ENCODE results near the gene RBM41.

DNA sequence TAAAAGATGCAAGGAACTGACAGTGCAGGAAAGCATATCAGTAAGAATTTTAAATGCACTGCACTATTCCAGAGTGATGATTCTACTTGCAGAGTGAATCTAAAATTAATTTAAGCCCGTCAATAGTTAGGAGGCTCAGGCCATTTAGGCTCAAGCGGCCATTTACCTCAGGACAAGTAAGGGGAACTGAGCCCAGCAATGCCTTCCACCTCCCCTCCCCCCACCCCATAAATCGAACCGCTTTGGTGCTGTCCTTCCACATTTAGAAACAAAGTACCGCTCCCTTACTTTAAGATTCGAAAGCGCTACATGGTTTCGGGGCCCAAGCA is 665 bp downstream of the RBM41 start:
- TF ChIP-seq, protein P1, sequence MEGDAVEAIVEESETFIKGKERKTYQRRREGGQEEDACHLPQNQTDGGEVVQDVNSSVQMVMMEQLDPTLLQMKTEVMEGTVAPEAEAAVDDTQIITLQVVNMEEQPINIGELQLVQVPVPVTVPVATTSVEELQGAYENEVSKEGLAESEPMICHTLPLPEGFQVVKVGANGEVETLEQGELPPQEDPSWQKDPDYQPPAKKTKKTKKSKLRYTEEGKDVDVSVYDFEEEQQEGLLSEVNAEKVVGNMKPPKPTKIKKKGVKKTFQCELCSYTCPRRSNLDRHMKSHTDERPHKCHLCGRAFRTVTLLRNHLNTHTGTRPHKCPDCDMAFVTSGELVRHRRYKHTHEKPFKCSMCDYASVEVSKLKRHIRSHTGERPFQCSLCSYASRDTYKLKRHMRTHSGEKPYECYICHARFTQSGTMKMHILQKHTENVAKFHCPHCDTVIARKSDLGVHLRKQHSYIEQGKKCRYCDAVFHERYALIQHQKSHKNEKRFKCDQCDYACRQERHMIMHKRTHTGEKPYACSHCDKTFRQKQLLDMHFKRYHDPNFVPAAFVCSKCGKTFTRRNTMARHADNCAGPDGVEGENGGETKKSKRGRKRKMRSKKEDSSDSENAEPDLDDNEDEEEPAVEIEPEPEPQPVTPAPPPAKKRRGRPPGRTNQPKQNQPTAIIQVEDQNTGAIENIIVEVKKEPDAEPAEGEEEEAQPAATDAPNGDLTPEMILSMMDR (IDR thresholded peaks at IDR 0.05; ENCODE audit: low read length), result no peak
- TF ChIP-seq EZH2 (optimal IDR thresholded peaks at IDR 0.05; ENCODE audit: low read depth, low read length), result no peak
- TF ChIP-seq EZH2phosphoT487 (IDR thresholded peaks at IDR 0.05; ENCODE audit: low read length), result no peak

All from MM.1S (cell line).